GM21367 (cell line): ENCODE data around the gene COL23A1.

Experiments
- ATAC-seq: cut with Tn5 transposase; IDR thresholded peaks from one replicate; pipeline ENCODE4 v1.9.1; 2021; ENCODE audit not compliant: unreplicated experiment

Gene COL23A1

DNA sequence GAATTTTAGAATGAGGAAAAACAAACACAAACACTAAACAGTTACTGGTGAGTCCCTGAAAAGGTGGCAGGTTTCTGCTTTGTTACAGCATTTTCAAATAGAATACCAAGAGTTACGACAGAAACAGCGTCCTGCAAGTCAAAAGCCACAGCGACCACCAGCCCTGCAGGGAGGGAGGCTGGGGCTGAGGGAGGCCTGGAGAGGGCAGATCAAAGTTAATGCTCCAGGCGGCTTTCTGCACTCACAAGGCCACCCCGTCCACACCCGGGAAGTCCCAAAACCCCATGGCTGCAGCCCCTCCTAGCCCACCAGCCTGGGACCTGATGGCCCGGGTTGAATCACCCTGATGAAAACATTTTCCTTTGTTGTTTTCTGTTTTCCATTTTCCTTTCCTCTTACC lies 29.3 kb downstream of the COL23A1 start:
- ATAC-seq, result no peak

DNA sequence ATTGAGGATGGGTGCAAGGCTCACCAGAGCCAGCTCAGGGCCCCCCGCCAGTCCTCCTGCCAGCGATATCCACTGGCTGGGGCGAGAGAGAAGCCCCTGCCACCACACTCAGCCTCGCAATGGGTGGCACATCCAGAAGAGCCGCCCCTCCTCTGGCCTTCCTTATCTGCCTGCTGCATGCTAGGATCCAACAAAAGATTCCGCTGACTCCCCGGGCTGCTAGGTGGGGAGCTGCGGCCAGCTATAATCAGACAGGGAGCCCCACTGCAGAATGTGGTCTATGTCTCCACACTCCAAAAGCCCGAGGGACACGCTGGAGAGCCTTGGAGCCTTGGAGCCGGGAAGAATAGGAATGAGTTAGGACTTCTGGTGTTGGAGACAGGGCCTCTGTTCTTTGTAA lies 32.8 kb downstream of the COL23A1 start:
- ATAC-seq, result no peak

DNA sequence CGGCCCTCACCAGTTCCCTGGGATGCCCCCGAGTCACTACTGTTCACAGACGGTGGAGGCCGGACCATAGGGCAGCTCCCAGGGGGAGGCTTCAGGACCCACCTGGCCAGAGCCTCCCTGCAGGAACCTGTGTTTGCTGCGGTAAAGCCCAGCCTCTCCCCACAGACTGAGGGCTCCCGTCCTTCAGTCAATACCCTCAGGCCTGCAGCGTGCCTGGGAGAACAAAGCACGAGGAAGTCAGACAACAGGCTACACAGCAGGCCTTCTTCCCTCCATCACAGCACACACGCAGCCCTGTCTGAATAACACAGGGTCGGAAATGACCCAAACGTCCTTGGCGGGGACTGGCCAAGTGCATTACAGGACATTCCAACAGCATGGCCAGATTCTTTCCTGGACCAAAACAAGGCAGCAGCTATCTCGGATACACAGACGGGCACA lies 34.4 kb downstream of the COL23A1 start:
- ATAC-seq, result no peak

GRCh38 chr5:178555005-178555404 lies 35.2 kb downstream of the COL23A1 start:
- no peak for ATAC-seq

- no peak for ATAC-seq
Observed at GRCh38 chr5:178554311-178554710, 35.9 kb downstream of the COL23A1 start.

DNA sequence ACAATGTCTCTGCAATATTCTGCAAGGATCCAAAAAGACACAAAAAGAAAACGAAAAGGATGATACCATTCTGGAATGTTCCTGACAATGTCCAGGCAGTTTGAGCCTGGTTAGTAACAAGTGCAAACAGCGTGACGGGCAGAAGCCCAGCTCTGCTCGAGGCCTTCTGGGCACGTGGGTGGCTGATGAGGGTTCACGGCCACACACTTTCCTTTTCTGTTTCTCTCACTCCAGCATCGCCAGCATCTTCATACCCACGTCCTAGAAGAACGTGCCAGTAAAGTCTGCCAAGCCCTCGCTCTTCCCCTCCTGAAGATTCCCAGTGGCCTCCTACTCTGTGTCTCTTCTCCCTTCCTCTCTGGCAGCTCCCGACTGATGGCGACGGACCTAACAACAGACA lies 36.7 kb downstream of the COL23A1 start:
- no peak for ATAC-seq

- ATAC-seq, result no peak
Observed at GRCh38 chr5:178551468-178551867, 38.7 kb downstream of the COL23A1 start.

- no peak for ATAC-seq
Observed at GRCh38 chr5:178551059-178551458, 39.1 kb downstream of the COL23A1 start.

DNA sequence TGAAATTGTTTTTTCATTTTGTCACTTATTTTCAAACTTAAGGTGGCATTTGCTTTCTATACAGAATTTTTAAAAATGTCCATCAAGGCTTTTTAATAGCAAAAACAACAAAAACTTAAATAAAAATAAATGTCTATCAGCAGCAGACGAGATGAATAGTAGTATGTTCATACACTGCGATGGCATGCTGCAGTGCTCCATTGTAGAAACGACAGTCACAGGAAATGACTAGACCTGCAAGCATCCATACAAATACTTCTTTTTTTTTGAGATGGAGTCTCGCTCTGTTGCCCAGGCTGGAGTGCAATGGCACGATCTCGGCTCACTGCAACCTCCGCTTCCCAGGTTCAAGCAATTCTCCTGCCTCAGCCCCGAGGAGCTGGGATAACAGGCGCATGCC lies 41.4 kb downstream of the COL23A1 start:
- ATAC-seq, result no peak

GRCh38 chr5:178547753-178548415 lies 42.3 kb downstream of the COL23A1 start:
- no peak for ATAC-seq

GRCh38 chr5:178547052-178547666 lies 43.0 kb downstream of the COL23A1 start:
- ATAC-seq, result no peak

DNA sequence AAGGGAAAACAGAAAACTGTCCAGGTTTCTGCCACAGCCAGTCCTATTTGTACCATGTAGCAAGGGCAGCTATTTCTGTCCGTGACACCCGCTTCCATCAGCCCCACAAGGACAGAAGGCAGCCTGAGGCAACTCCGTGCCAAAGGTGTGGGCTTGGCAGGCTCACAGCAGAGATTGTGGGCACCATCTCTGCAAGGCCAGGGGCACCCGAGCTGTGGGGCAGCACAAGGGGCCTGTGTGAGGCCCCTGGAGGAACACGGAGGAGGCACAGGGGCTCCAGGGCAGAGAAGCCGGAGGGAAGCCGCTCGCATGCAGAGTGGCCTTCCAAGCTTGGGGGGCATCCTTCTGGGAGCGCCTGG lies 43.5 kb downstream of the COL23A1 start:
- no peak for ATAC-seq

DNA sequence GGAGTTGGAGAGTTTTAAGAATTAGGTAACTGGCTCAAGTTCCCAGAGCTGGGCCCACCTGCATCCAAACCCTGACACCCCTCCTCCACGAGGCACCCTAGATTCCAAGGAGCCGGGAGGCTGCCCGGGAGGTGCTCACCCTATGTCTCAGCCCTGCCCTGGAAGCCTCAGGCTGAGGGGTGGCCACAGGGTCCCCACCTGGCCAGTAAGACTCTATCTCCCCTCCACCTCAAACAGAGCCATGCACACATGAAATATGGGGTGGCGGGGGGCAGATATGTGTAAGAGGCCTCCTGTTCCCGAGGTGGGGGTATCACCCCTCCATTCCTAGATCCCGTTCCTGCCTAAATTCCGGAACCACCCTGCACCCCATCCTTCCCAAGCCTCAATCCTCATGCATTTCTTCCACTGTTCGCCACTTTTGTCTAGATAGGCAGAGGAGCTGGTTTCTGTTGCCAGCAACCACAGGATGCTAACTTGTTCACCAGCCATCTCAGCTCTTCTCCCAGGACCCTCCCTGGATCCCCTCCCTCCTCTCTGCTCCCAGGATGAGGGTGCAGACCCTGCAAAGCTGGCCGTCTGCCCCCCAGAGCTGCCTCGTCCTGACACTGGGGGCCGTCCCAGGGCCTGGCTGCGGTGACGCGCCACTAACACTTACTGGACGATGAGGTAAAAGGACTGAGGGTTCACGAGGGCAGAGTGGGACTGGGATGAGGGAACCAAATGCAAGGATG lies 44.1 kb downstream of the COL23A1 start:
- no peak for ATAC-seq

GRCh38 chr5:178545176-178545575 lies 45.0 kb downstream of the COL23A1 start:
- ATAC-seq, result no peak

DNA sequence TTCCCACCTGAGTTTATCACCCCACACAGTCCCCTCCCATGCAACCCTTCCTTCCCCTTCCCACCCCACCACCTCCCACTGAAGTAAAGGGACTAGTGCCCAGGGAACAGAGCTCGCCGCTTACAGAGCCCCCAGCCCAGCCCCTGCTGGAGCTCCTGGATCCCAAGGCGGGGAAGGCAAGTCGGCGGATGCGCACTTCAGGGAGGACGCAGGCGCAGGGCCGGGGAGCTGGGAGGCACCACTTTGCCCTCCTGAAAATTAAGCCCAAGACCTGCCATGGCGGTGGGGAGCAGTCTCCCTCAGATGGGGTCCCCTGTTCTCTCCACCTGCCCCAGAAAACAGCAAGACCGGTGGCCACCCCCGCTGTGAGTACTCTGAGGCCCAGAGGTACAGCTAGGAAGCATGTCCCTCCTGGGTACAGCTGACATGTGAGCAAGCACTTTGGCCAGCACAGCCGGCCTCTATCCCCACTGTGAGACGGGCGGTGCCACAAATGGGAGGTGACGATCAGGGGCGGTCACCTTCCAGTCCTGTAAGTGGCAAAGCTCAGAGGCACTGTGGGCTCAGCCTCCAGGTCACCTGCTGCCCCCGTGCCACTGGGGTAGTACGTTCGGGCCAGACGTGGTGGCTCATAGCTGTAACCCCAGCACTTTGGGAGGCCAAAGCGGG lies 45.9 kb downstream of the COL23A1 start:
- no peak for ATAC-seq

DNA sequence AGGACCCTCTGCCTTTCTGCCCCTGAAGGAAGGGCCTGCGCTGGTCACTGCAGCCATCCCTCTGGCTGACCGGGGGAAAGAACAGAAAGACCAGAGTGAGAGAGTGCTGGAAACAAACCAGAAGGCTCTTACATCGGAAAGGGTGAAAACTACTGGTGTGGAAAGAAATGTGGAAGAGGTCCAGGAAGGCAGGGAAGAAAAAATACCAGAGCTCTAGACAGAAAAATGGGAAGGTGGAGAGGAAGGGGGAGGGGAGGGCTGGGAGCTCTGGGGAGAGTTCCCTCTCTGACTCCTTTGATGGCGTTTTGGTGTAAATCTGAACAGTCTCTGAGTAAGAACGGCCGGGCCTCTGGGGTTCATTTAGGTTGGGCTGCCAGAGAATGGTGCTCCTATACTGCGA lies 47.7 kb downstream of the COL23A1 start:
- no peak for ATAC-seq

- ATAC-seq, result no peak
Observed at GRCh38 chr5:178540526-178540925, 49.7 kb downstream of the COL23A1 start.

GRCh38 chr5:178538741-178539229 lies 51.4 kb downstream of the COL23A1 start:
- ATAC-seq, result no peak

DNA sequence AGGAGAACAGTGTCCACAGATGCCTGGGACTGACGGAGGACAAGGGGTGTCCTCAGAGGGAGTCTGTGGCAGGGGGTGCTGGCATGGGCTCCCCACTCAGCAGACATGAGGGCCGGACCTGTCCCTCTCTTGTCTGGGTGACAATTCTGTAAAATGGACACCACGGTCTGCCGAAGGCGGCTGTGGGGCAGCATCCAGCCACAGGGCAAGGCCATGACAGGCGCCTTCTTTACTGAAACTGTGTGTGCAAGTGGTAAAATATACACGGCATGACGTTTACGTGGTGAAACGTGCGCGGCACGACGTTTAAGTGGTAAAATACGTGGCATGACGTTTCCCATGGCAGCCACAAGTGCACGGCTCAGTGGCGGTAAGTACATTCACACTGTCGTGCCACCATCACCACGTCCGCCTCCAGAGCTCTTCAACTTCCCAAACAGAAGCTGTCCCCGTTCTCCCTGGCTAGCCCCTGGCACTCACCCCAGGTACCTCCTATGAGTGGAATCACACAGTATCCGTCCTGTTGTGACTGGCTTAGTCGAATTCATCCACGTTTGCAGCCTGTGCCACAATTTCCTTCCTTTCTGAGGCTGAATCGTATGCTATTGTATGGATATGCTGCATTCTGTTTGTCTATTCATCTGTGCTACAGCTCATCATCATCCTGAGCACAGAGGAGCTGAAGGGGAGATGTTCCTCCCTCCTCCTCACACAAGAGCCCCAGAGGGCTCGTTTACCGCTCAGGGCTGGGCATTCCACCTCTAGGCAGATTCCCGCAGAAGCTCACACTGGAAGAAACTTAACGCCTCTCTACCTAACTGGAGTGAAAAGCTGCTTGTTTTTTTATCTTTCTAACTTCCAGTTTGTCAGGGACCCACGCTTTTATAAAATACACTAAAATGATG lies 52.5 kb downstream of the COL23A1 start:
- no peak for ATAC-seq
